NCI-H748 (cell line): ENCODE data around the gene TULP3.

ENCODE experiments used
- DNase-seq: peaks from one replicate; lab custom pipeline; 2025; ENCODE audit not compliant: unreplicated experiment; lab: John Stamatoyannopoulos, UW

Gene TULP3

DNA sequence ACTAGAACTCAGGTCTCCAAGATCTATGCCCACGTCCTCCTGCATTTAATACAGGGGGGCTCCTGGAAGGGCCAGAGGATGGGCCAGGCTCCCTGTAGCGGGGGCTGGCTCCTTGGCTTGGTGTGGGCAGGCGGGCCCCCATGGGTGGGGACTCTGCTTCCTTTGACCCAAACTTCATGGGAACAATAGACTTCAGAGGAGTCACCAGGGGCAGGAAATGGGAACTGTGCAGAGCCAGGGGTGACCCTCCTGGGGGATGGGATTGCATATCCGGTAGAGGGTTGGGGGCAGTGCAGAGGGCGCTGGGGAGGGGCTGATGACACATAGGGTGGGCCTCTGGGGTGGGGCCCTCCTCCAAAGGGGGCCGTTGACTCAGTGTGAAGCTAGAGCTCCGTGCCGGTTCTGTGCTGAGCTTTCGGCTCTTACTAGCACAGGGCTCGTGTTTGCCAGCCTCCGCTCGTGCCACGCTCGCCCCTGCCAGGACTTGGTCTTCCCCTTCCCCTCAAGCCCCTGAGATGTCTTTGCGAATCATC is 73.1 kb downstream of the TULP3 start:
- DNase-seq: no peak

GRCh38 chr12:2967651-2968050 is 77.0 kb downstream of the TULP3 start:
- no peak for DNase-seq

GRCh38 chr12:2970744-2971143 is 80.1 kb downstream of the TULP3 start:
- DNase-seq: peak; percentile 31

DNA sequence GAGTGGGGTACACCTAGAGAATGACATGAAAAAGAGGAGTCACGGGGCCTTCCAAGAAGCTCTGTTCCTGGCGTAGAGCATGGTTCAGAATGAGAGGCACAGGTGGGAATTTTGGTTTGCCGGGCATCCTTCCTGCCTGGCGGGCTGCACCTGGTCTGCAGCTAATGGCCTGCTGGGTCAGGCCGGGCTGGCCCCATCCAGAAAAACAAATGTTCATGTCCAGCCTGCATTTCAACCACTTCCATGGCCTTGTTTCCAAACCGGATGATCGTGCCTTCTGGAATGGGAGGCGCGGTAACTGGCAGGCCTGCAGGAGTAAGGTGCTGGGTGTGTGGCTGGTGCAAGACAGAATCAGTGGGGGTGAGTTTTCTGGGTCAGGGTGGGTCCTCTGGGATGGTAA is 82.9 kb downstream of the TULP3 start:
- DNase-seq: no peak

DNA sequence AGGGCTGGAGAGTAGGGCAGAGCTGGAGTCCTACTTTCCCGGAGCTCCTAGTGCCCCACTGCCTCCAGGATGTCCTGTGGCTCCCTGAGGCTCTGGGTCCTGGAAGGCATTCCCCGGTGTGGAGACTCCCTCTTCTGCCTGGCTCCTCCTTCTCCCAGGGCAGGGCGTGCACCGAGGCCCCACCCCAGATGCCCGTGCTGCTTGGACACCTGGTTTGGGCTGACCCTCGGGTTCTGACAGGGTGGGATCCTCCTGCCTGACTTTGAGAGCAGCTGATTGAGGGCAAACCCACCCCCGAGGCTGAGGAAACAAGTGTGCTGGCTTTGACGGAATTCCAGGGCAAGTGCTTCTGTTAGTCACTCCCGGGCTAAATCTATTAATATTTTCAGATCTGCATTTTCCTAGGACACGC is 83.9 kb downstream of the TULP3 start:
- no peak for DNase-seq

- DNase-seq: no peak
Measured at GRCh38 chr12:2976581-2976996, 85.9 kb downstream of the TULP3 start.

DNA sequence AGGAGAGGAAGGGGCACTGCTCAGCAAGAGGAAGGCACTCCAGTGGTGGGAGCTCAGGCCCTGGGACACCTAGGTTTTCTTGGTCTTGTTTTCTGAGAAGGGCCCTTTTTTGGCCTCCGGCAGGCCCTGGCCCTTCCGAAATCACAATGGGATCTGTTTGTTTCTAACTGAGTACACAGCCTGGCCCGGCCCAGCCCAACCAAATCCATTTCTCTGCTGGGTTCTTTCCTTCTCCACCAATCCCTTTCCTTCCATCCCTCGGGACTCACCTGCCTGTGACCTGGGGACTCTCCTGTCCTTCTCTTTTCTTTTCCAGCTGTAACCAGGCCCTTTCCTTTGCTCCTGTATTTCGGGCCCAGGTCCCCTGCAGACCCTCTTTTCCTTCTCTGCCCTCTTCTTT is 87.1 kb downstream of the TULP3 start:
- DNase-seq: no peak

DNA sequence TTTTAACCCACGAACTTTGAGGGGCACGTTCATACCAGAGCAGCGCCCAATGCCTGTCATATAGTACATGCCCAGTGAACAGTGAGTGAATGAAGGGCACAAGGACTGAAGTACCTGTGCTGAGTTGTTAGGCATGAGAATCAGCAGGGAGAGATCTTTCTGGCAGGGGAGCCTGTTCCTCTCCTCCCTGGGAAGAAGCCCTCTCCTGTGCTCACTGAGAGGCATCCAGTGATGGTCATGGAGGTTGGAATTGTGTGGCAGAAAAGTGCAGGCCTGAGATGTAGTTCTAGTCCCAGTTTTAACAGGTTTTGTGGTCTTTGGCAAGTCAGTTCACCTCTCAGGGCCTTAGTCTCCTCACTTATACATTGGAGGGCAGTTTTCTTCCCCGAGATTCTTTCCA is 89.1 kb downstream of the TULP3 start:
- no peak for DNase-seq

GRCh38 chr12:2980630-2981029 is 89.9 kb downstream of the TULP3 start:
- no peak for DNase-seq

GRCh38 chr12:2982361-2982760 is 91.7 kb downstream of the TULP3 start:
- no peak for DNase-seq

DNA sequence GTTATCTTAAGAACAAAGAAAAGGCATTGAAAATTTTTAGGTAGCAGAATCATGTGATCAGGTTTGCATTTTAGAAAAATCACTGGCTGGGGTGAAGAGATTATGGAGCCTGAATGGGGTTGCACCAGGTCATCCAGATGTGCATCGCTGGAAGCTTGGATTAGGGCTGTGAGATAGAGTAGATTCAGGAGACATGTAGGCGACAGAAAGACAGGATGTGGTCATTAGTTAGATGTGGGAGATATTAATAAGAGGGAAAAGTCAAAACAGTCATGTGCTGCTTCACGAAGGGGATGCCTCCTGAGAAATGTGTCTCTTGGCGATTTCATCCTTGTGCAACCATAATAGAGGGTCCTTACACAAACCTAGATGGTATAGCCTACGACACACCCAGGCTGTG is 93.6 kb downstream of the TULP3 start:
- DNase-seq: no peak

DNA sequence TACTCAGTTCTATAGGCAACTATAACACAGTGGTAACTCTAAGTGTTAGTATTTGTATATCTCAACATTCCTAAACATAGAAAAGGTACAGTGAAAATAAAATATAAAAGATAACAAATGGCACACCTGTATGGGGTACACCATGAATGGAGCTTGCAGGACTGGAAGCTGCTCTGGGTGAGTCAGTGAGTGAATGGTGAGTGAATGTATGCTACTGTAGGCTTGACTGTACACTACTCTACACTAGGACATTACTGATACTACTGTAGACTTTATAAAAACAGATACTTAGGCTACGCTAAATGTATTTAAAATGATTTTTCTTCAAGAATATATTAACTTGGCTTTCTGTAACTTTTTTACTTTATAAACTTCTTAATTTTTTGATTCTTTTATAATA is 94.0 kb downstream of the TULP3 start:
- no peak for DNase-seq

DNA sequence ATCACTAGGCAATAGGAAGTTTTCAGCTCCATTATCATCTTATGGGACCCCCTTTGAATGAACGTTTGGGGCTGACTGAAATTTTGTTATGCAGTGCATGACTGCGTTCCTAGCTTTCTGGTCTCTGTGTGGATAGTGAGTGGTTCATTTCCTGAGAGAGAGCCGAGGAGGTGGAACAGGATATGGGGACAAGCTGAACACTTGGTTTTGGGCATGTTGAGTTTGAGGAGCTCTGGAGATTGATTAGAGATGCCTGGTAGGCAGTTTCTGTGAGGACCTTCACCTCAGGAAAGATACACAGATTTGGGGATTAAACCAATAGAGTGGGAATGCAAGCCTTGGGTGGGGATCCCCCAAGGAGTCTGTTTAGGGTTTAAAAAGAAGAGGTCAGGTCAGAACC is 96.2 kb downstream of the TULP3 start:
- DNase-seq: no peak

GRCh38 chr12:2988494-2988893 is 97.8 kb downstream of the TULP3 start:
- DNase-seq: no peak
